NK-92 (cell line): ENCODE results near the gene PGAM5.

Source experiments
- DNase-seq: peaks from one replicate; lab custom pipeline; 2025; ENCODE audit not compliant: unreplicated experiment; lab: John Stamatoyannopoulos, UW

Gene PGAM5

DNA sequence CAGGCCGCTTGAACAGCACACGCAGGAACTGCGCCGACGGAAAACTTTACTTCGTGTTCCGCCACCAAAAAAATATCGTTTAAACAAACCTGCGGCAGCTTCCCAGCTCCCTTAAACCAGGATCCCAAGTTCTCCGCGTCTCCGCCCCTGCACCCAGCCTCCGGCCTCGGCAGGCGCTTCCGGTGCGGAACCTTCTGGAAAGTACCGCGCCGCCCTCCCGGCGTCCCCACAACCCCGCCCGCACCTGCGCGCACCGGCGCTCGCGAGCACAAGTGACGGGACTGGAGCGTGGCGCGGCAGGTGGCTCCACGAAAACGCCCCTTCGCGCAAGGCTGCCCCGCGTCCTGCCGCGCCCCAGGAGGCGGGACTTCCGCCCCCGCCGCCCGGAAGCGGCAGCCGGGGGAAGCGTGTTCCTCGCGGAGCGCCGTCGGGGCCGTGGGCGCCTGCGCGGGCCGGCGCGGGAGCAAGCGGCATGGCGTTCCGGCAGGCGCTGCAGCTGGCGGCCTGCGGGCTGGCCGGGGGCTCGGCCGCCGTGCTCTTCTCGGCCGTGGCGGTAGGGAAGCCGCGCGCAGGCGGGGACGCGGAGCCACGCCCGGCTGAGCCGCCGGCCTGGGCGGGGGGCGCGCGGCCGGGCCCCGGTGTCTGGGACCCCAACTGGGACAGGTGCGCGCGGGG lies at the start of gene PGAM5:
PGAM5 (plus strand) TSS at position 438 of the 675 bp plus-strand sequence; CDS start at position 473, 35 bp downstream.
- DNase-seq: peak; percentile 39

DNA sequence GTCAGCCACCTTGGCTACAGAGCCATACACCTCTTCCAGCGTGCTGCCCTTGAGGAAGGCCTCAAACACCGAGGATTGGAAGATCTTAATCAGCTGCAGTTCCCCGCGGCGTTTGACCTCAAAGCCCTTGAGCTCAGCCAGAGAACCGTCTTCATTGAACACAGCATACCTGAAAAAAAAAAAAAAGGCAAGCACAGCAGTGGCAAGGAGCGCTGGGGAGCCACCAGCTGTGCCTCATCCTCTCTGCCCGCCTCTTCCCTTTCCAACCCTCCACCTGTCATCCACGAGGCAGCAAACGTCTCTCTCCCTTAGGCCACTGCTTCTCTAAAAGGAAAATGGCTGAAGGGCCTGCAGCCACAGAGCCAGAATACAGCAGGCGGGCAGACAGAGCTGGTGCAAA lies 49.6 kb upstream of the PGAM5 start:
- DNase-seq: no peak

DNA sequence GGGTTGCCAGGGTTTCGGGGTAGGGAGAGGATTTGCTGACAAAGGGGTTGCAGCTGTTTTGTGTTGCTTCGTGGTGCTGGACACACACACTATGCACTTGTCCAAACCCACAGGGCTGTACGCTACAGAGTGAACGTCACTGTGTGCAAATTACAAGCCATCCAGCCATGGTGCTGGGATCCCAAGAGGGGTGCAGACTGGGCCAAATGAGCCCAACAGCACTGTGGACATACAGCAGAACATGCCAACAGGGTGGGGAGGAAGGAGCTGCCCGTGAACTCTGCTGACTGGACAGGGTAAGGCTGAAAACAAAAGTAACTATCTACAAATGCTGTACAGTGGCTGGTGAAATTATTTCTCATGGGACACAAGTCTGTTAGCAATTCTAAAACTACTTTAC lies 48.7 kb upstream of the PGAM5 start:
- no peak for DNase-seq

DNA sequence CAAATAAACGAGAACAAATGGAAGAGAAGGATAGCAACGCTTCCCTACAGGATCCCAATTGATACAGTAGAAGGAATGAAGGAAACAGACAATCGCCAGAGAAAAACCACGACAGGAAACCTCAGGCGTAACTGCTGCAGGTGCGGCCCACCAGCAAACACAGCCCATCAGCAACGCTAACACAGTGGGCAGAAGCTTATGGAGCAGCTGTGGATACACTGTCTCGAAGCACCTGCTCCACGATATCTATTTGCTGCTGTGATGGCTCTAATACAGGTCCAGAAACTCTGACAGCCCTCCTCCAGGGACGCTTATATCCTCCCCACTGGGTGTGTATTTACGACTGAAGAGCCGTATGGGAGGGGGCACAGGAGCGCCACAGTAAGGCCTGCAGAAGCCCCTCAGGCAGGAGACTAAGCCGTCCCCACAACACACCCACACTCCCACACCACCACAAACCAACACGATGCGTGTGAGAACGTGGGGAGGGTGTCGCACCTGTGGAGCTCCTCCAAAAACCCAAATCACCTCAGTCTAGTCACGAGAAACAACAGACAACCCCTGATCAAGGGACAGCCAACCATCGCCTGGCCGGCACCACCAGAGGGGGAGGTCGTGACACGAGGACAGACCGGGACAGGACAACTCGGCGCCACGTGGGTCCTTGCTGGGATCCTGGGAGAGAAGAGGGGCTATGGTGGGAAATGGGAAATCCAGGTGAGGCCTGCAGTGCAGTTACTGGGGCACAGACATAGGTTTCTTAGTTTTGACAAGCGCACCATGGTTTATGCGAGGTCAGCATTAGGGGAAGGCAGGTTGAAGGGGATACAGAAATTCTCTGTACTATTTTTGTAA lies 47.5 kb upstream of the PGAM5 start:
- DNase-seq: no peak

DNA sequence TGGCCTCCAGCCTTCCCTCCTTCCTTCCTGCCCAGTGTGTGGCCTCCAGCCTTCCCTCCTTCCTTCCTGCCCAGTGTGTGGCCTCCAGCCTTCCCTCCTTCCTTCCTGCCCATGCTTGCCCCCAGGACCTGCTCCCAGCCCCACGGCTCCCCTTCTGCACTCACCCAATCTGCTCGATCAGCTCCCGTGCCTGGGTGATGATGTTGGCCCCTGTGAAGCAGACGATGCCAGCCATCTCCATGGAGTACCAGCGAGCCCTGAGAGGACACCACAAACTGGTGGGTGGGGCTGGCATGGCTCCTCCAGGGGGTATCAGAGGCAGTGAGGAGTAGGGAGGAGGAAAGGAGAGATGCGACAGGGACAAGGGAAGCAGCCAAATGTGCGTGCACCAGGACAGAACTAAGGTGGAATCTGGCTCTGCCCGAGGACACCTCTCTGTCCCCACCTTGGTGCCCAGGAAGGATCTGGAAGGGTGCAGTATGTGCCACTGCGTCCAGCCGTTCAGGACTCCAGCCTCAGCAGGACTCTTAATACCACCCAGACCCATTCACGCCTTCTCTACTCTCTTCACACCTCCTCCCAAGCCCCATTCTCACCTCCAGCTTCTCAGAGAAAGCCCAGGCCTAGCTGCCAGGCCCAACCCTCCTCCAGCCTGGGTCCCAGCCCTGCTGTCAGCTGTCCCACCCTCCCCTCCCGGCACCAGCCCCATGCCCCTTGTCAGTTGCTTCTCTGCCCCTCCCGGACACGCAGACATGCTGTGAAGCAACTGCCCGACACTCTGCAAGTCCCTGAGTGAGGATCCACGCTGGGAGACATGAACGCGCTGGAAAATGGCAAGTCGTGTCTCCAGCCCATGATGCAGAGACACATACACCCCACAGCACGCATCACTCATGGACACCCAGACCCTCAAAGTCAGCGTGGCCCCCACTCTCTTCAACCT lies 46.2 kb upstream of the PGAM5 start:
- DNase-seq: no peak

DNA sequence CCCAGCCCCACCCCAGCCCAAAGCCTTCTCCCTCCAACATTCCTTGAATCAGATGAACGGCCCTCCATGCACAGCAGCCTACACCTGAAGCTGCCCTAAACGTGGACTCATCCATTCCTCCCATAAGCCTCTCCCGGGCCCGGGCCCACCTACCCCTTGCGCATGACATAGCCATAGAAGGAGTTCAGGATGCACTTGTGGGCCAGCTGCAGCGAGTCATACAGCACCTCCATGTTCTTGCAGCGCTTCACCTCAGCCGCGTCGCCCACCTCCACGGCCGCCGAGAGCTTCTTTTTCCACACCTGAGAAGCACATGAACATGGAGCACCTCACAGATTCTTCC lies 45.5 kb upstream of the PGAM5 start:
- DNase-seq: no peak

DNA sequence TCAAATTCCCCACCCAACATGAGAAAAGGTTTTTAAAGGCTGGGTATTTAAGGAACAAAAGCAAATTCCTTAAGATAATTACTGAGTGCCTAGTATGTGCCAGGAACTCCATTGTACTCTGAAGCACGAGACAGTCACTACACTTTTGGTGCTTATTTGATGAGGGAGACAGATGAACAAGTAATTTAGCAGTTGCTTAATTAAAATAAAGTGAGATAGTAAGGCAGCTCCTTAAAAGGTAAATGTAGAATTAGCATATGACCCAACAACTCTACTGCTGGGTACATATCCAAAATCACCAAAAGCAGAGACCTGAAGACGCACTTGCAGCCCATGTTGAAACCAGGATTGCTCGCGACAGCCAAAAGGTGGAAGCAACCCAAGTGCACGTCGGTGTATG lies 44.8 kb upstream of the PGAM5 start:
- DNase-seq: no peak

DNA sequence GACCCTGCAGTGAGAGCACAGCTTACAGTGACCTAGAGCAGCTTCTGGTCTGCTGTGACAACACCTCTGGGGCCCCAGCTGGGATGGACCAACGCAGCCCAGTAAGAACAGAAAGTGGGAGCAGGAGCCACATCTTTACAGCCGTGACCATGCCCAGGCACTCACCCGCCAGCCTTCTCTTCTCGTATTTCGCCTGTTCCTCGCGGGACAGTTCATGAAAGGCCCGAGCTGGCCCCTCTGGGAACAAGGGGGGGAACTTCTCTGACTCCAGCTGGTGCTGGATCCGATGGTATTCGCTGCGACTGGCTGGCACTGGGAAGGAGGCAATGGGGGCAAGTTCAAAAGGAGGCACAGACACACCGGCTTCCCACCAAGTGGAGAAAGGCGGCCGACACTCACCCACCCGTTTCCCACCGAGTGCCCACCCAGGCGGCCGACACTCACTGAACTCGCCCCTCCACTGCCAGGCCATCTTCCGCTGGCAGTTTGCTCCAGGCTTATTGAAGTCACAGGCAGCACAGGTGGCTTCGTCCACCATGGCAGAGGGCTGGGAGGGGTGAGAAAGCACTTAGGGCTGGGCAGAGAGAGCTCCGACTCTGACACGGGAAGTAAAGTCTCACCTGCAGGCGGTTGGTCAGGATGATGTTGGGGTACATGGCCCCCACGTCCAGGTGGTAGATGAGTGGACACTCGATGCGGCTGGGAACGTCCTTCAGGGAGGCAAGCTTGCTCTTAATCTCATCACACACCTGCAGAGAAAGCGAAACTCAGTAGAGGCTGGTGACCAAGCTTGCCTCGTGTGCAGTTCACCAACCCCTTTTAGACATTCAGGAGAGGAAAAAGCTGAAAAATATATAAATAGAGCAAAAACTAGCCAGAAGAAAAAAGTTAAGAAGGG lies 42.2 kb upstream of the PGAM5 start:
- DNase-seq: no peak

DNA sequence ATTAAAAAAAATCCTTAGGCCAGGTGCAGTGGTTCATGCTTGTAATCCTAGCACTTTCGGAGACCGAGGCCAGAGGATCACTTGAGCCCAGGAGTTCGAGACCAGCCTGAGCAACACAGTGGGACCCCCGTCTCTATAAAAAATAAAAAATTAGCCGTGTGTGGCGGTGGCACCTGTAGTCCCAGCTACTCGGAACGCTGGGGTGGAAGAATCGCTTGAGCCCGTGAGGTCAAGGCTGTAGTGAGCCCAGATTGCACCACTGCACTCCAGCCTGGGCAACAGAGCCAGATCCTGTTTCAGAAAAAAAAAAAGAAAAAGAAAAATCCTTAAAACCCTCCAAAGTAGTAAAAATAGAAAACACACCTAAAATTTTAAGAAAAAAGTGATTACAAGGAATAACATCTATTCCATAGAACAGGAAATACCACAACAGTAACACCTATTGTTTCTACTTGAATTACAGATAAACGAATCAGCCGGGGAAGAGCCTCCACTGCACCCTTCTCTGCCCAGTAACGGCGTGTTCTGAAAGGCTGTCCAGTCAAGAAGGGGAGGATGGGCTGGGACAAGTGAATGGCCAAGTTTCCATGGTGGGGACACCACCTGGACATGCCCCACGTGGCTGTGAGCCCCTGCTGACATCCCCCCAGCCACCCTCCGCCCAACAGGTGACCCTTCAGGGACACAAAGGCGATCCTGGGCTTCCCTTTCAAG lies 41.3 kb upstream of the PGAM5 start:
- DNase-seq: no peak

DNA sequence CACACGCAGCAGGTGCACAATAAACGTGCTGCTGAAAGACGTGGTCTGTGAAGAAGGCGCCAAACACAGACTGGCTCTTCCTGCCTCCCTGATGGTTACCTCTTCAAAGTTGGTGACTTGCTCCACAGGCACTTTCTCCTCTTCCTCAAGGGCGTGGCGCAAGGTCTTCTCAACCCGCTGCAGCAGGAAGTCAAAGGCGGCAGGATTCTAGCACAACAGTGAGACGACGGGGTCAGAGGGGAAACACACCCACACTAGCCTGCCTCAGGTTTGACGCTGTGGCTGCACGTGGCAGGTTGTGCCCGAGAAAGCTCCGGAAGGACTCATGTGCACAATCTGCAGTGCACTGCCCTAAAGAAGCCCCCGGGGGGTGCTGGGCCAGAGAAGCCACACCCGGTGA lies 38.5 kb upstream of the PGAM5 start:
- DNase-seq: no peak

DNA sequence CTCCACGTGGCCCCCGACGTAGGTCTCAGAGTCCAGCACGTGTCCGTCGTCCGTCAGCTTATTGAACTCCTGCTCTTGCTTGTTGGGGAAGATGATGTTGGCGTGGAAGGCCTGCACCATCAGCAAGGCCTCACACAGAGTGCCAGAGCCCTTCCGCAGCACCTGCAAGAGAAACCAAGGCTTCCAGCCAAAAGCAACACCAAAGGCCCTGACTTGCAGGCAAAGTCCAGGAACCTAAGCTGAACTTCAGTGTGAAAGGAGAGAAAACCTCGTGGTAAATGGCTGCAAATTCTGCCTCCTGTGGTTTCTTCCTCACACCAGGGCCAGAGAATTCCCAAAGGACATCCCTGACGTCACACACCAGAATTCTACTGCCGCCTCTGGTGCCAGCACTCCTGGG lies 38.0 kb upstream of the PGAM5 start:
- no peak for DNase-seq

DNA sequence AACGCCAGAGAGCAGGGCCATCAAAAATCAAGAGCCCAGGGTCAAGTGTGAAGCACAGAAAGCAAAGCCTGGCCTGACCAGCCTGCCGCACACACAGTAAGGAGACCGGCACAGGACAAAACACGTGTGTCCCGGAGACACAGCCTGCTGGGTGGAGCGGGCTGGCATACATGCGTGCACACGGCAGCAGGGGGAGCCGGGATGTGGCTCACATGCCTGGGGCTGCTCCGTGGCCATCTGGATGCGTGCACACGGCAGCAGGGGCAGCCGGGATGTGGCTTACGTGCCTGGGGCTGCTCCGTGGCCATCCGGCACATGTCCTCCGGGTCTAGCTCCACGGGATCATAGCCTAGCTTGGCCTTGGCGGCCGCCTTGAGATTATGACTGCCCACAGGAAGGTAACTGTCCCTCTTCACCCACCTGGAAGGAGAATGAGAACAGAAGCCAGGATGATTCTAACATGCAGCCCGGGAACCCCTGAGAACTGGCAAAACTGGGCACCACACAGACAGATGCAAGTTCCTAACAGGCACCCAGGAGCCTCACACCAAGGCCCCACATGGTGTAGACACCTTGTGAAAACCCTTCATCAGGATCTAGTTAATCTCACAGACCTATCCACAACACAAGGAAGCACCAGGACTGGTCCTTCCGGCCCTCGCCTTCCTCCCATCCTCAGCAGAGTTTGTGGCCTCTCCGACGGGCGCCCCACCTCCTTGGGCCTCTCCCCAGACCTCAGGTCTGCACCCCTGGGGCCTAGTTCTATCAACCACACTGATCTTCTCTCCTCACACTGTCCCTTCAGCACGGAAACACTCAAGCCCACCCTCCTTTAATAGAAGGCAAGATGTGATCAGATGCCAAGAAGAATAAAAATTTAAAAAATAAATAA lies 37.1 kb upstream of the PGAM5 start:
- no peak for DNase-seq

DNA sequence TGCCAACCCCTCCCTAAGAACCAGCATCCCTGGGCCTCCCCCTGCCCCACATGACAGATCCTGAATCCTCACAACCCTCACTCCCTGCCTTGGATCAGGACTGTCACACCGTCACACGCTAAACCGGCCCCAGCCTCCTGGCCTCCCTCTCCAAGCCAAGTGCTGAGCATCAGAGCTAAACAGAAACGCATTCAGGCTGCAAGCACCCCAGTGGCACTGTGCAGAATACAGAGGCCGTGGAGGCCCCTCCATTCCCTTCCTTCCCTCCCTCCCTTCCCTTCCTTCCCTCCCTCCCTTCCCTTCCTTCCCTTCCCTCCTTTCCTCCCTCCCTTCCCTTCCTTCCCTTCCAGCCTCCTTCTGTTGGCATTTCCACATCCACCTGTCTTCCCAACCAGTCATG lies 36.1 kb upstream of the PGAM5 start:
- no peak for DNase-seq

DNA sequence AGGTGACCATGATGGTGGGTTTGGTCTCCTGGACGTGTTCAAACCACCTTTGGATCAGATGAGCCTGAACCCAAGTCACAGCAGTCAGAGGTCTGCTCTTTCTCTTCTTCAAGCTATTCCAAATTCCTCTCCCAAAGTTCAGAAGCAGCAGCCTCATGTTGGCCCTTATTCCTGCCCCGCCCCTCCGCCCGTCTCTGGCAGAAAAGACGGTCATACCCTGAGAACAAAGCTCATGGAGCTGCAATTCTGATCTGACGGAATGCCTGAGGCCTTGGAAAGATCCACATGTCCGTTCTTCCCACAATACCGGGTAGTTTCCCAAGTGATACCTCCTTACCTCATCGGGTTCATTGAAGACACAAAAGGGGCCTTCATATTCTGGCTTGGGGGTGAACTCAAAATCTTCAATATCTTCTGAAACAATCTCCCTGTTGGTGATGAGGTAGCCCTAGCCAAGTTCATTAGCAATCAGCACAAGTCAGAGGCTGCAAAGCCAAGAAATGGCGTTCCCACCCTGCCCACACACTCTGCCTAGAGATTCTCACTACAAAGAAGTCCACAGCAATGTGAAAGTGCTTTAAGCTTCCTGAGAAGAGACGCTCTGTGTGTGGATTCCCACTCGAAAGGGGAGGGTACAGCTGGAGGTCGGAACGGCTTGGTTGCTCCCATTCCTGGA lies 34.7 kb upstream of the PGAM5 start:
- DNase-seq: no peak

DNA sequence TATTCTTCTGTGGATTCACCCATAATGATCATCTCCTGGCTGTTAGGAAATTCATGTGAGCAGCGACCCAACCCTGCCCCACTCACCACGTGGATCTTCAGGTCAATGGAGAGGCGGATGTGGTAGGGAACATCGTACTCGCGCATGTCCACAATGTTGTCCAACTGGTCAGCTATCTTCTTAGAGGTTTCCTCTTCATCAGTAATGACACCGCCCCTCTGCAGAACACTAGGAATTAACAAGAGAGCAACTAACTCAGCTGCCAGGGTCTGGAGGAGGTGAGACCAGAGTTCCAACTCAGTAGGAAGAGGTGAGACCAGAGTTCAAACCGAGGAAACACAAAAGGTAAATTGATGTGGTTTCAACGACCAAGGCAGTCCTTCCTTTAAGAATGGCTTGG lies 33.1 kb upstream of the PGAM5 start:
- DNase-seq: no peak

DNA sequence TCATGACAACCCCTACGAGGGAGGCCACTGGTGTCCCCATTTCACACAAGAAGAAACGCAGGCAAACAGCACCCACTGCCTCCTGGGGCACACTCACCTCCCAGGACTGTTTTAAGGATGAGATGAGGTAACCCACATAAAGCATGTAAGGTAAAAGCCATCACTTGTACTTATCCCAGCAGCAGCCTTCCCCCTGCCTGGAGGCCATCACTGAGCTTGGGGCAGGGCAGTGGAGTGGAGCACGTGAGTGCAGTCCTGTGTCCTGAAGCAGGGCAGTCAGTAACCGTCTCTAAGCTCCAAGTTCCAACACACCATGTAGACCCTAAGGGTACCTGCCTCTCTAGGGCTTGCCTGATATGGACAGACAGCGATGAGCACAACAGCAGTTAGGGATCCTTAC lies 25.2 kb upstream of the PGAM5 start:
- DNase-seq: no peak

DNA sequence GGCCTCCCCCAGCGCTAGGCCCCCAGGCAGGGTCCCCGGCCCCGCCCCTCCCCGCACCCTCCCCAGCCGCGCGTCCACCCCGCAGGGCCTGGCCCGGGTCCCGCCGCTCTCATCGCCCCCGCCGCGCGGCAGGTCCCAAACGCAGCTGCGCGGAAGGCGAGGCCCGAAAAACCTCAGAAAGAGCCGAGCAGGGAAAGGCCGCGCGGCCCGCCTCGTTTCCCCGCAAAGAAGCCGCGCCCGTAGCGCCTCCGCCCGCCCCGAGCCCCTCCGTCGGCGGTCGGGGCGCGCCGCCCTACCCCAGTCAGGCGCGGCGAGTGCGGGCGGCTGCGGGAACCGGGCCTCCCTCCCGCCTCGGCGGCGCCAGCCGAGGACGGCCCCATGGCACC lies 23.8 kb upstream of the PGAM5 start:
- DNase-seq: no peak
